KMS-11 (cell line): Measurements from ENCODE around the gene SLC39A9.

ENCODE experiments used
- H2AFZ ChIP-seq: fragments of 200-600 bp; sonication (generic); 2 replicates; pipeline ENCODE4 v1.6.1; 2016; ENCODE audit warnings: antibody characterized with exemption, mixed run types, low read depth
- H3K27ac ChIP-seq: fragments of 200-600 bp; sonication (generic); 2 replicates; pipeline ENCODE4 v1.6.1; 2016; ENCODE audit warnings: mild to moderate bottlenecking, mixed run types
- H3K27me3 ChIP-seq: fragments of 200-600 bp; sonication (generic); 2 replicates; pipeline ENCODE4 v1.6.1; 2017; ENCODE audit warnings: mild to moderate bottlenecking, low read depth, mixed run types, moderate library complexity; ENCODE audit not compliant: insufficient read depth
- H3K36me3 ChIP-seq: fragments of 200-600 bp; sonication (generic); 2 replicates; pipeline ENCODE4 v1.6.1; 2017; ENCODE audit warnings: mild to moderate bottlenecking, mixed run types; ENCODE audit not compliant: insufficient read depth
- H3K4me1 ChIP-seq: fragments of 200-600 bp; sonication (generic); 2 replicates; pipeline ENCODE4 v1.6.1; 2016; ENCODE audit warnings: mild to moderate bottlenecking, low read depth, mixed run types; ENCODE audit not compliant: poor library complexity, severe bottlenecking
- H3K4me2 ChIP-seq: fragments of 200-600 bp; sonication (generic); 2 replicates; pipeline ENCODE4 v1.7.0; 2016; ENCODE audit warnings: mild to moderate bottlenecking, mixed run types
- H3K4me3 ChIP-seq: fragments of 200-600 bp; sonication (generic); IDR thresholded peaks from 2 replicates; pipeline ENCODE4 v1.6.1; 2017; ENCODE audit warnings: low read depth, low read length, mixed read lengths; ENCODE audit not compliant: insufficient read depth
- H3K79me2 ChIP-seq: fragments of 200-600 bp; sonication (generic); 2 replicates; pipeline ENCODE4 v1.6.1; 2016; ENCODE audit warnings: low read depth, mixed run types; ENCODE audit not compliant: insufficient read depth
- H3K9ac ChIP-seq: fragments of 200-600 bp; sonication (generic); 2 replicates; pipeline ENCODE4 v1.6.1; 2016; ENCODE audit warnings: mild to moderate bottlenecking, mixed run types
- H4K20me1 ChIP-seq: fragments of 200-600 bp; sonication (generic); 2 replicates; pipeline ENCODE4 v1.6.1; 2016; ENCODE audit warnings: mild to moderate bottlenecking, mixed run types; ENCODE audit not compliant: insufficient read depth
- TF ChIP-seq, protein P1 (sequence below): fragments of 200-600 bp; sonication (generic); conservative IDR thresholded peaks from 2 replicates; pipeline ENCODE4 v1.6.1; 2017; ENCODE audit warnings: low read depth, mild to moderate bottlenecking, antibody characterized with exemption, low read length, moderate library complexity, mixed read lengths

The SLC39A9 gene

DNA sequence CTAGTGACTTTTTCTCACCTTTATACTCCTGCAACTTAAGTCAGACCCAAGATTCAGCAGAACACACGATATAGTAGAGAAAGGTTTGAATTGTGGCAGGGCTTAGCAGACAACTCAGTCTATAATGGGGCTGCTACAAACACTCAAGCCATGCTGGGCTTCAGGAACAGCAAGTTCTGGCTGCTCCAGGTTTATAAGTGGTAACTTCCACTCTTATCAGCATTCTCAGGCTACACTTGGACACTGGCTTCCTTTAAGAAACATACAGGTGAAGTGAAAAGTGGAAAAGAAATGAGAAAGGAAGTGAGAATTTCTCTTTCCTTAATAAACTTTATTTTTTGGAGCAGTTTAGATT lies 107.7 kb downstream of the SLC39A9 start:
- H3K9ac ChIP-seq = no peak overlapping the region
- H2AFZ ChIP-seq = no peak overlapping the region
- H3K4me1 ChIP-seq = no peaks in the 10 kb centered on the region
- no peaks in the 10 kb centered on the region for H3K36me3 ChIP-seq
- H3K27me3 ChIP-seq = no peaks in the 10 kb centered on the region
- H3K79me2 ChIP-seq = no peaks in the 10 kb centered on the region
- no peaks in the 10 kb centered on the region for H4K20me1 ChIP-seq
- H3K4me3 ChIP-seq = no peak overlapping the region
- TF ChIP-seq, protein P1, sequence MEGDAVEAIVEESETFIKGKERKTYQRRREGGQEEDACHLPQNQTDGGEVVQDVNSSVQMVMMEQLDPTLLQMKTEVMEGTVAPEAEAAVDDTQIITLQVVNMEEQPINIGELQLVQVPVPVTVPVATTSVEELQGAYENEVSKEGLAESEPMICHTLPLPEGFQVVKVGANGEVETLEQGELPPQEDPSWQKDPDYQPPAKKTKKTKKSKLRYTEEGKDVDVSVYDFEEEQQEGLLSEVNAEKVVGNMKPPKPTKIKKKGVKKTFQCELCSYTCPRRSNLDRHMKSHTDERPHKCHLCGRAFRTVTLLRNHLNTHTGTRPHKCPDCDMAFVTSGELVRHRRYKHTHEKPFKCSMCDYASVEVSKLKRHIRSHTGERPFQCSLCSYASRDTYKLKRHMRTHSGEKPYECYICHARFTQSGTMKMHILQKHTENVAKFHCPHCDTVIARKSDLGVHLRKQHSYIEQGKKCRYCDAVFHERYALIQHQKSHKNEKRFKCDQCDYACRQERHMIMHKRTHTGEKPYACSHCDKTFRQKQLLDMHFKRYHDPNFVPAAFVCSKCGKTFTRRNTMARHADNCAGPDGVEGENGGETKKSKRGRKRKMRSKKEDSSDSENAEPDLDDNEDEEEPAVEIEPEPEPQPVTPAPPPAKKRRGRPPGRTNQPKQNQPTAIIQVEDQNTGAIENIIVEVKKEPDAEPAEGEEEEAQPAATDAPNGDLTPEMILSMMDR = no peak
- no peak overlapping the region for H3K27ac ChIP-seq
- H3K4me2 ChIP-seq = no peak overlapping the region
